HepG2 (cell line): ENCODE data around the gene FUT8. TPM values are rescaled to one million over a fixed set of nuclear protein-coding genes. Genes with fewer than 3 reads are reported as not detected.

ENCODE experiments used
- ATAC-seq: fragments of 200-7000 bp; cut with Tn5 transposase; 3 replicates; pipeline ENCODE4 v1.9.1; 2020; ENCODE audit warnings: mild to moderate bottlenecking, moderate library complexity
- BruUV-seq: library from RNA; stranded (reverse); fragments of 400-500 nt; replicated peaks from 2 replicates; lab custom pipeline; 2021; lab: Mats Ljungman, UMichigan
- CTCF ChIA-PET: fragments of 300-600 bp; formaldehyde crosslinking; extraction: SDS; loops from one replicate; lab custom pipeline; 2021; ENCODE audit warnings: low total read pairs, inconsistent platforms, low intra/inter-chr PET ratio; lab: Yijun Ruan, JAX
- POLR2A ChIA-PET: fragments of 350-600 bp; sonication (Branson Sonifier 250); formaldehyde crosslinking; loops from one replicate; lab custom pipeline; 2020; ENCODE audit warnings: antibody characterized with exemption, inconsistent platforms; lab: Yijun Ruan, JAX
- DNase-seq: peaks from one replicate; pipeline ENCODE4 v3.0.0-alpha.2; 2015; ENCODE audit warnings: low spot score
- FAIRE-seq: peaks from 3 replicates; lab custom pipeline; 2011; peaks lifted over from hg19 to GRCh38; lab: Jason Lieb, UNC
- H2AFZ ChIP-seq: one replicate; pipeline ENCODE4 v1.6.1; 2011; ENCODE audit warnings: low read length, inconsistent platforms
- H3K27ac ChIP-seq: fragments of 300-600 bp; 3 replicates; pipeline ENCODE4 v1.8.0; 2011; ENCODE audit warnings: mixed run types, mild to moderate bottlenecking, mixed read lengths, low read length, inconsistent platforms; ENCODE audit not compliant: insufficient read depth; ENCODE audit errors: extremely low read length
- H3K27me3 ChIP-seq, 2 experiments: fragments of 200-600 bp in 1 of 2; 2 replicates in 1 of 2; 3 replicates in 1 of 2; pipeline versions ENCODE4 v1.6.0 to v1.8.0; 2011; ENCODE audit warnings: low read length in 2 of 2, mild to moderate bottlenecking in 2 of 2, moderate library complexity in 2 of 2, inconsistent platforms in 1 of 2; ENCODE audit not compliant: insufficient read depth in 2 of 2, control insufficient read depth in 1 of 2
- H3K36me3 ChIP-seq, 2 experiments: fragments of 200-600 bp in 1 of 2; replicated peaks in 1 of 2; 2 replicates in 1 of 2; 3 replicates in 1 of 2; pipeline versions ENCODE4 v1.5.1 to v1.8.0; 2011; ENCODE audit warnings: low read length in 2 of 2, inconsistent platforms in 1 of 2; ENCODE audit not compliant: insufficient read depth in 2 of 2, control insufficient read depth in 1 of 2
- H3K4me1 ChIP-seq: 2 replicates; pipeline ENCODE4 v1.5.1; 2012; ENCODE audit warnings: low read length, inconsistent platforms; ENCODE audit not compliant: insufficient read depth
- H3K4me2 ChIP-seq: 2 replicates; pipeline ENCODE4 v1.6.0; 2011; ENCODE audit warnings: low read depth, low read length, inconsistent platforms
- H3K4me3 ChIP-seq, 3 experiments: fragments of 200-600 bp in 1 of 3; sonication (generic), shearing (Covaris generic) in 1 of 3; replicated peaks in 1 of 3; 2 replicates each; pipeline ENCODE4 v1.5.1; 2011 to 2016; ENCODE audit warnings: low read length in 3 of 3, inconsistent platforms in 2 of 3, low read depth in 2 of 3, mild to moderate bottlenecking in 2 of 3, control low read depth in 1 of 3, mixed read lengths in 1 of 3; ENCODE audit not compliant: insufficient read depth in 1 of 3
- H3K79me2 ChIP-seq: one replicate; pipeline ENCODE4 v1.6.1; 2011; ENCODE audit warnings: low read length, inconsistent platforms; ENCODE audit not compliant: insufficient read depth
- H3K9ac ChIP-seq: 2 replicates; pipeline ENCODE4 v1.6.0; 2011; ENCODE audit warnings: mild to moderate bottlenecking, low read depth, low read length, inconsistent platforms; ENCODE audit not compliant: insufficient read depth
- H3K9me3 ChIP-seq: 2 replicates; pipeline ENCODE4 v1.5.1; 2012; ENCODE audit warnings: mild to moderate bottlenecking, low read length
- H4K20me1 ChIP-seq: 2 replicates; pipeline ENCODE4 v1.6.0; 2011; ENCODE audit warnings: inconsistent platforms, mild to moderate bottlenecking, low read length, moderate library complexity; ENCODE audit not compliant: insufficient read depth
- ARID2 ChIP-seq: sonication (generic); formaldehyde crosslinking; IDR thresholded peaks from 2 replicates; pipeline ENCODE4 v1.8.1; 2022; ENCODE audit warnings: mild to moderate bottlenecking, missing genetic modification reagents, borderline replicate concordance
- BRF2 ChIP-seq: sonication (generic); formaldehyde crosslinking; IDR thresholded peaks from 2 replicates; pipeline ENCODE4 v1.8.1; 2022; ENCODE audit warnings: mild to moderate bottlenecking, missing genetic modification reagents
- CCDC6 ChIP-seq: sonication (generic); formaldehyde crosslinking; IDR thresholded peaks from 2 replicates; pipeline ENCODE4 v1.8.1; 2022; ENCODE audit warnings: mild to moderate bottlenecking, missing genetic modification reagents, moderate library complexity
- GZF1 ChIP-seq: sonication (generic); formaldehyde crosslinking; IDR thresholded peaks from 2 replicates; pipeline ENCODE4 v1.5.1; 2020; ENCODE audit warnings: mild to moderate bottlenecking, missing genetic modification reagents
- ISL2 ChIP-seq: sonication (generic); formaldehyde crosslinking; IDR thresholded peaks from 2 replicates; pipeline ENCODE4 v1.5.0; 2020; ENCODE audit warnings: missing genetic modification reagents
- KDM6A ChIP-seq: IDR thresholded peaks from 2 replicates; pipeline ENCODE4 v1.6.1; 2016; ENCODE audit warnings: low read depth
- KLF16 ChIP-seq, 2 experiments: sonication (generic) in 1 of 2; formaldehyde crosslinking in 1 of 2; IDR thresholded peaks; 2 replicates each; pipeline versions ENCODE4 v1.6.1 to v1.8.0; 2016 to 2023; ENCODE audit warnings: missing genetic modification reagents in 2 of 2, missing compliant biosample characterization in 1 of 2
- NKX3-1 ChIP-seq: sonication (generic); formaldehyde crosslinking; IDR thresholded peaks from 2 replicates; pipeline ENCODE4 v1.5.0; 2020; ENCODE audit warnings: missing genetic modification reagents
- PRMT3 ChIP-seq: sonication (generic); formaldehyde crosslinking; IDR thresholded peaks from 2 replicates; pipeline ENCODE4 v1.8.1; 2022; ENCODE audit warnings: low read depth, mild to moderate bottlenecking, moderate library complexity, missing genetic modification reagents, borderline replicate concordance
- SIX1 ChIP-seq: sonication (generic); formaldehyde crosslinking; IDR thresholded peaks from 2 replicates; pipeline ENCODE4 v1.4.0; 2020; ENCODE audit warnings: missing genetic modification reagents, borderline replicate concordance
- YEATS4 ChIP-seq: sonication (generic); formaldehyde crosslinking; IDR thresholded peaks from 2 replicates; pipeline ENCODE4 v1.4.0; 2020; ENCODE audit warnings: missing genetic modification reagents, borderline replicate concordance
- ZFP82 ChIP-seq: sonication (generic); formaldehyde crosslinking; IDR thresholded peaks from 2 replicates; pipeline ENCODE4 v1.5.1; 2020; ENCODE audit warnings: mild to moderate bottlenecking, missing genetic modification reagents, borderline replicate concordance
- ZNF451 ChIP-seq: sonication (generic); formaldehyde crosslinking; IDR thresholded peaks from 2 replicates; pipeline ENCODE4 v1.5.0; 2020; ENCODE audit warnings: mild to moderate bottlenecking, missing genetic modification reagents
- ZNF552 ChIP-seq: sonication (generic); formaldehyde crosslinking; IDR thresholded peaks from 2 replicates; pipeline ENCODE4 v1.9.0; 2022; ENCODE audit warnings: missing genetic modification reagents, mild to moderate bottlenecking, borderline replicate concordance
- ZNF792 ChIP-seq: IDR thresholded peaks from 2 replicates; pipeline ENCODE4 v1.6.1; 2016
- ZNF878 ChIP-seq: sonication (generic); formaldehyde crosslinking; IDR thresholded peaks from 2 replicates; pipeline ENCODE4 v1.8.1; 2023; ENCODE audit warnings: mild to moderate bottlenecking, missing genetic modification reagents, moderate library complexity
- WGBS: methylation state at CpG from one replicate; pipeline ENCODE4 v1.1.6; 2017; ENCODE audit warnings: low lambda C conversion rate; 5-methylcytosine and 5-hydroxymethylcytosine counted together
- in situ Hi-C: cut with HindIII; loops from 2 replicates; pipeline ENCODE4 v1.10.0; 2017; ENCODE audit warnings: low pct_unique_long_range_greater_than_20kb; ENCODE audit not compliant: extremely low pct_ligation_motif_present
- intact Hi-C: fragments of 100-400 bp; cut with micrococcal nuclease; formaldehyde crosslinking; loops from one replicate; pipeline ENCODE4 v1.10.0; 2022; ENCODE audit not compliant: unreplicated experiment
- polyA plus RNA-seq, 8 experiments: library from polyadenylated mRNA; depleted of rRNA in 3 of 8; stranded (reverse) in 7 of 8; unstranded in 1 of 8; fragments of >200 nt; fragmentation: Illumina TruSeq in 4 of 8; extraction: Trizol in 4 of 8; gene quantifications; 2 replicates each; pipeline versions ENCODE4 v1.2.1 to v1.2.3, GENCODE V29; 2011 to 2016; ENCODE audit warnings: low read depth in 4 of 8, missing spikeins in 1 of 8, mixed read lengths in 1 of 8; ENCODE audit not compliant: insufficient read depth in 1 of 8
- total RNA-seq, 5 experiments: library from RNA; depleted of rRNA; stranded (reverse); fragments of >200 nt; fragmentation: Illumina TruSeq; extraction: Trizol; gene quantifications; 2 replicates each; pipeline ENCODE4 v1.2.3, GENCODE V29; 2016; ENCODE audit warnings: low read depth in 1 of 5
- TF ChIP-seq, protein P1 (sequence below): sonication (generic); formaldehyde crosslinking; IDR thresholded peaks from 2 replicates; pipeline ENCODE4 v1.5.0; 2020; ENCODE audit warnings: mild to moderate bottlenecking, low read depth, missing genetic modification reagents, borderline replicate concordance
- TF ChIP-seq, protein P2 (sequence below): sonication (generic); formaldehyde crosslinking; IDR thresholded peaks from 2 replicates; pipeline ENCODE4 v1.5.0; 2020; ENCODE audit warnings: mild to moderate bottlenecking, missing genetic modification reagents

The FUT8 gene
- total and polyA plus RNA-seq, 2 of the 13 experiments (the other 11 are each of a cell fraction or from before 2014, with no cell fraction given), result 9.3 to 17.5 TPM

GRCh38 chr14:65432361-65432948 lies 19.9 kb downstream of the FUT8 start:
- in situ Hi-C loops, result no loop called here
- H3K79me2 ChIP-seq, result peaks cover 2% of the 10 kb centered on the region

More at GRCh38 chr14:65432361-65432948, 19.9 kb downstream of the FUT8 start:
- H4K20me1 ChIP-seq, result no peaks in the 10 kb centered on the region
- no peaks in the 10 kb centered on the region for H3K9me3 ChIP-seq
- FAIRE-seq (no peak), DNase-seq (no peak), ATAC-seq (no peak)
- BruUV-seq, result no TSS peak
- no peak overlapping the region for H2AFZ ChIP-seq
- intact Hi-C loops, result no loop called here
- CTCF ChIA-PET, result no interaction called here
- no peaks in the 10 kb centered on the region for H3K36me3 ChIP-seq
- no peak overlapping the region for H3K4me2 ChIP-seq
- no peak overlapping the region for H3K27ac ChIP-seq
- 95% methylated on average over 6 of the region's 6 CpGs for WGBS
- H3K27me3 ChIP-seq, result no peaks in the 10 kb centered on the region
- H3K4me1 ChIP-seq, result no peaks in the 10 kb centered on the region
- POLR2A ChIA-PET, result no interaction called here
- no peak overlapping the region for H3K4me3 ChIP-seq
- TF ChIP-seq, protein P1, sequence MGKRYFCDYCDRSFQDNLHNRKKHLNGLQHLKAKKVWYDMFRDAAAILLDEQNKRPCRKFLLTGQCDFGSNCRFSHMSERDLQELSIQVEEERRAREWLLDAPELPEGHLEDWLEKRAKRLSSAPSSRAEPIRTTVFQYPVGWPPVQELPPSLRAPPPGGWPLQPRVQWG, result no peak
- TF ChIP-seq, protein P2, sequence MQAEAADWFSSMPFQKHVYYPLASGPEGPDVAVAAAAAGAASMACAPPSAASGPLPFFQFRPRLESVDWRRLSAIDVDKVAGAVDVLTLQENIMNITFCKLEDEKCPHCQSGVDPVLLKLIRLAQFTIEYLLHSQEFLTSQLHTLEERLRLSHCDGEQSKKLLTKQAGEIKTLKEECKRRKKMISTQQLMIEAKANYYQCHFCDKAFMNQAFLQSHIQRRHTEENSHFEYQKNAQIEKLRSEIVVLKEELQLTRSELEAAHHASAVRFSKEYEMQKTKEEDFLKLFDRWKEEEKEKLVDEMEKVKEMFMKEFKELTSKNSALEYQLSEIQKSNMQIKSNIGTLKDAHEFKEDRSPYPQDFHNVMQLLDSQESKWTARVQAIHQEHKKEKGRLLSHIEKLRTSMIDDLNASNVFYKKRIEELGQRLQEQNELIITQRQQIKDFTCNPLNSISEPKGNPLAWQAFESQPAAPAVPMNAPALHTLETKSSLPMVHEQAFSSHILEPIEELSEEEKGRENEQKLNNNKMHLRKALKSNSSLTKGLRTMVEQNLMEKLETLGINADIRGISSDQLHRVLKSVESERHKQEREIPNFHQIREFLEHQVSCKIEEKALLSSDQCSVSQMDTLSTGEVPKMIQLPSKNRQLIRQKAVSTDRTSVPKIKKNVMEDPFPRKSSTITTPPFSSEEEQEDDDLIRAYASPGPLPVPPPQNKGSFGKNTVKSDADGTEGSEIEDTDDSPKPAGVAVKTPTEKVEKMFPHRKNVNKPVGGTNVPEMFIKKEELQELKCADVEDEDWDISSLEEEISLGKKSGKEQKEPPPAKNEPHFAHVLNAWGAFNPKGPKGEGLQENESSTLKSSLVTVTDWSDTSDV (CRISPR knock-in tag), result no peak
- TF ChIP-seq YEATS4 (CRISPR knock-in tag) (no peak), KLF16 (CRISPR knock-in tag; IDR thresholded peaks at IDR 0.05) (no peak), ZFP82 (CRISPR knock-in tag) (no peak), ZNF451 (CRISPR knock-in tag) (no peak), KDM6A (CRISPR knock-in tag) (no peak), BRF2 (CRISPR knock-in tag) (no peak), ZNF878 (CRISPR knock-in tag) (no peak), NKX3-1 (CRISPR knock-in tag) (no peak), SIX1 (no peak), ARID2 (no peak), CCDC6 (CRISPR knock-in tag) (no peak), GZF1 (CRISPR knock-in tag) (no peak), ZNF792 (CRISPR knock-in tag) (no peak), ISL2 (CRISPR knock-in tag) (no peak), ZNF552 (CRISPR knock-in tag) (no peak), PRMT3 (no peak)
- TF ChIP-seq, all 625 proteins: peak for 0
- H3K9ac ChIP-seq, result no peak overlapping the region
